Fibroblast of mammary gland (primary cell): ENCODE measurements around the gene NMT1.
A peak's percentile ranks its signal among the peaks of the same experiment; 100 is the strongest.

Experiments used
- DNase-seq: peaks from one replicate; pipeline ENCODE4 v3.0.0-alpha.2; 2010; ENCODE audit warnings: low read depth
- H3K4me3 ChIP-seq: 2 replicates; pipeline ENCODE4 v1.5.1; 2011; ENCODE audit warnings: low read depth, mild to moderate bottlenecking, low read length, moderate library complexity; ENCODE audit not compliant: control insufficient read depth
- CTCF ChIP-seq: conservative IDR thresholded peaks from 2 replicates; pipeline ENCODE4 v1.5.1; 2011; ENCODE audit warnings: low read depth, low read length, inconsistent platforms; ENCODE audit not compliant: control insufficient read depth, insufficient read depth

NMT1 gene

GRCh38 chr17:45135192-45135977 is 74.3 kb downstream of the NMT1 start, which contains the start of gene ACBD4:
ACBD4 (plus strand) TSS chr17:45135687; CDS start chr17:45136145, 458 bp downstream.
- peak within 1 kb of the TSS; percentile 72 for H3K4me3 ChIP-seq
- peak; percentile 98 for DNase-seq
- TF ChIP-seq CTCF: peak; percentile 100

GRCh38 chr17:45135978-45136791 is 75.1 kb downstream of the NMT1 start:
- TF ChIP-seq CTCF: no peak
- peak overlapping the region; percentile 72 for H3K4me3 ChIP-seq
- no peak for DNase-seq

GRCh38 chr17:45136846-45137560 is 75.9 kb downstream of the NMT1 start:
- DNase-seq: no peak
- no peak overlapping the region for H3K4me3 ChIP-seq
- no peak for TF ChIP-seq CTCF

- no peak overlapping the region for H3K4me3 ChIP-seq
- TF ChIP-seq CTCF: no peak
- no peak for DNase-seq
Measured at GRCh38 chr17:45137561-45138305, 76.6 kb downstream of the NMT1 start.

GRCh38 chr17:45138911-45139532 is 77.9 kb downstream of the NMT1 start:
- H3K4me3 ChIP-seq: no peak overlapping the region
- DNase-seq: no peak
- TF ChIP-seq CTCF: no peak
